ENCODE results near the gene FGF18. TPM values are rescaled to one million over a fixed set of nuclear protein-coding genes. Genes with fewer than 3 reads are reported as not detected.

Gene FGF18
- total and polyA plus RNA-seq, 2 of the 4 experiments (the other 2 are of a cell fraction), result 0.15 TPM; not detected in 1

GRCh38 chr5:171422495-171422894 is 3.0 kb downstream of the FGF18 start:
- H2BK120ac ChIP-seq (ENCODE audit: low read depth, low read length), result no peak overlapping the region
- H2AFZ ChIP-seq (replicated peaks; ENCODE audit: low read length, poor library complexity), result no peak overlapping the region
- no peak overlapping the region for H3K4ac ChIP-seq (ENCODE audit: low read depth, low read length)
- no TSS peak for BruUV-seq (replicated peaks)
- no peak overlapping the region for H2BK15ac ChIP-seq (ENCODE audit: low read depth, low read length)
- H3K14ac ChIP-seq (replicated peaks; ENCODE audit: low read depth, low read length), result no peak overlapping the region
- peaks cover 2% of the 10 kb centered on the region; the same call in 1 of the 2 replicates for H3K4me1 ChIP-seq (ENCODE audit: control insufficient read depth, insufficient read depth, low read length)
- no peaks in the 10 kb centered on the region for H3K36me3 ChIP-seq (ENCODE audit: control insufficient read depth, insufficient read depth, low read length)
- H4K91ac ChIP-seq (ENCODE audit: insufficient read depth, low read depth, low read length), result no peak overlapping the region
- H3K9ac ChIP-seq (ENCODE audit: low read depth, low read length), result no peak overlapping the region
- dilution Hi-C loops (cut with HindIII; ENCODE audit: low sequenced_read_pairs, unreplicated experiment) (no loop called here), in situ Hi-C loops (cut with MboI; ENCODE audit: low sequenced_read_pairs) (loop anchor here (25.0 kb wide), 2 partner anchors 765 to 865 kb away; partner anchors contain the start of genes EFCAB9, STK10 and UBTD2), intact Hi-C loops (cut with micrococcal nuclease) (loop anchor here (5.0 kb wide), 1 partner anchor 100 kb away; no protein-coding TSS in a partner anchor)
- H3K18ac ChIP-seq (ENCODE audit: low read depth, low read length), result no peak overlapping the region
- ATAC-seq (ENCODE audit: low read depth), result no peak
- H3K4me2 ChIP-seq (ENCODE audit: low read depth, low read length), result no peak overlapping the region
- ChIA-PET CTCF (no interaction called here), POLR2A (ENCODE audit: unreplicated experiment) (no interaction called here)
- no peak for DNase-seq
- H3K9me1 ChIP-seq (ENCODE audit: insufficient read depth, low read length), result no peaks in the 10 kb centered on the region
- no peak overlapping the region for H2BK20ac ChIP-seq (ENCODE audit: low read depth, low read length)
- H3K27ac ChIP-seq (ENCODE audit: insufficient read depth, low read length), result no peak overlapping the region
- no peak overlapping the region for H3K4me3 ChIP-seq (ENCODE audit: insufficient read depth, low read depth, low read length)
- 100% methylated on average over 1 of the region's 2 CpGs; no CpG with 5 or more reads in 1 of the 2 experiments for WGBS, 2 experiments (ENCODE audit: extremely low coverage in 2 of 2, insufficient read length in 1 of 2)
- H4K8ac ChIP-seq (ENCODE audit: low read depth in 2 of 2, low read length in 2 of 2), result no peak overlapping the region
- H3K9me3 ChIP-seq (ENCODE audit: control insufficient read depth, insufficient read depth, low read length), result no peaks in the 10 kb centered on the region
- H2BK5ac ChIP-seq (ENCODE audit: low read depth, low read length, poor library complexity, severe bottlenecking), result no peak overlapping the region
- H4K20me1 ChIP-seq (ENCODE audit: insufficient read depth, low read length), result peaks cover 26% of the 10 kb centered on the region
- no peaks in the 10 kb centered on the region; a peak in 1 of 4 replicates for H3K79me1 ChIP-seq (ENCODE audit: low read depth in 1 of 2, low read length in 2 of 2)
- no peak overlapping the region for H2AK9ac ChIP-seq (replicated peaks; ENCODE audit: low read depth, low read length, poor library complexity)
- TF ChIP-seq RCOR1 (IDR thresholded peaks at IDR 0.05; ENCODE audit: insufficient replicate concordance, low read length) (no peak), FOS (IDR thresholded peaks at IDR 0.05; ENCODE audit: low read depth, low read length) (no peak), NFE2L2 (IDR thresholded peaks at IDR 0.05; ENCODE audit: low read depth, low read length) (no peak), CHD1 (IDR thresholded peaks at IDR 0.05; ENCODE audit: low read depth, low read length) (no peak), SMC3 (IDR thresholded peaks at IDR 0.05; ENCODE audit: low read depth, low read length) (no peak), POLR2A (IDR thresholded peaks at IDR 0.05; ENCODE audit: low read depth, low read length) (no peak)
- H3K56ac ChIP-seq (ENCODE audit: extremely low read depth, insufficient read depth, low read length), result no peak overlapping the region
- no peak overlapping the region for H2AK5ac ChIP-seq (ENCODE audit: low read depth, low read length)
- H3K23ac ChIP-seq (ENCODE audit: low read depth, low read length), result no peak overlapping the region
- H3K27me3 ChIP-seq (ENCODE audit: control insufficient read depth, insufficient read depth, low read length), result no peaks in the 10 kb centered on the region; the same call in 1 of the 2 replicates
- no peak overlapping the region for H4K5ac ChIP-seq (ENCODE audit: low read depth, low read length)
